Cardiac muscle cell (in vitro differentiated cells and primary cell): ENCODE measurements around the gene CALML6. TPM values are rescaled to one million over a fixed set of nuclear protein-coding genes. Genes with fewer than 3 reads are reported as not detected.

Source experiments
- DNase-seq, 2 donors: peaks; one replicate each; pipeline versions ENCODE4 v3.0.0 to v3.0.0-alpha.2; 2010 to 2017; ENCODE audit warnings: low read depth in 1 of 2, low spot score in 1 of 2
- H3K27ac ChIP-seq: fragments of 200-600 bp; sonication (generic); 2 replicates; pipeline ENCODE4 v1.5.1; 2016
- H3K27me3 ChIP-seq: fragments of 200-600 bp; sonication (generic); 2 replicates; pipeline ENCODE4 v1.6.0; 2016; ENCODE audit warnings: control low read depth
- H3K36me3 ChIP-seq: fragments of 200-600 bp; sonication (generic); 2 replicates; pipeline ENCODE4 v1.5.1; 2016; ENCODE audit warnings: control low read depth
- H3K4me1 ChIP-seq: fragments of 200-600 bp; sonication (generic); 2 replicates; pipeline ENCODE4 v1.8.1; 2017; ENCODE audit warnings: low read depth, mild to moderate bottlenecking, mixed run types
- H3K4me3 ChIP-seq: fragments of 200-600 bp; sonication (generic); 2 replicates; pipeline ENCODE4 v1.5.1; 2016; ENCODE audit warnings: mild to moderate bottlenecking
- H3K9me3 ChIP-seq: fragments of 200-600 bp; sonication (generic); 2 replicates; pipeline ENCODE4 v1.5.1; 2017; ENCODE audit warnings: low read depth, mild to moderate bottlenecking, control low read depth
- polyA plus RNA-seq: library from polyadenylated mRNA; unstranded; fragments of >200 nt; fragmentation: Nextera tagmentation; extraction: Ambion mirVana; gene quantifications from 2 replicates; pipeline ENCODE4 v1.2.1, GENCODE V29; 2016
- total RNA-seq: library from RNA; depleted of rRNA; stranded (reverse); fragments of >200 nt; gene quantifications from 2 replicates; pipeline ENCODE4 v1.2.3, GENCODE V29; 2016
- TF ChIP-seq, protein P1 (sequence below): IDR thresholded peaks from 2 replicates; pipeline ENCODE4 v1.5.1; 2012; ENCODE audit warnings: low read depth, mild to moderate bottlenecking, low read length

Gene CALML6
- total and polyA plus RNA-seq, 2 experiments from 2014 or later = 0.28 to 0.63 TPM

DNA sequence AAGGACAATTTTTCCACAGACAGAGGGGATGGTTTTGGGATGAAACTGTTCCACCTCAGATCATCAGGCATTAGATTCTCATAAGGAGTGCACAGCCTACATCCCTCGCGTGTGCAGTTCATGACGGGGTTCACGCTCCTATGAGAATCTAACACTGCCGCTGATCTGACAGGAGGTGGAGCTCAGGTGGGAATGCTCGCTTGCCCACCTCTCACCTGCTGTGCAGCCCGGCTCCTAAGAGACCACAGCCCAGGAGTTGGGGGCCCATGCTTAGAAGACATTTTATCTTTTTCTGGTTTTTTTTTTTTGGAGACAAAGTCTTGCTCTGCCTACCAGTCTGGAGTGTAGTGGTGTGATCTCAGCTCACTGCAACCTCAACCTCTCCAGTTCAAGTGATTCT is 40.2 kb upstream of the CALML6 start:
- no peaks in the 10 kb centered on the region for H3K9me3 ChIP-seq
- H3K36me3 ChIP-seq = peaks cover 3% of the 10 kb centered on the region
- TF ChIP-seq, protein P1, sequence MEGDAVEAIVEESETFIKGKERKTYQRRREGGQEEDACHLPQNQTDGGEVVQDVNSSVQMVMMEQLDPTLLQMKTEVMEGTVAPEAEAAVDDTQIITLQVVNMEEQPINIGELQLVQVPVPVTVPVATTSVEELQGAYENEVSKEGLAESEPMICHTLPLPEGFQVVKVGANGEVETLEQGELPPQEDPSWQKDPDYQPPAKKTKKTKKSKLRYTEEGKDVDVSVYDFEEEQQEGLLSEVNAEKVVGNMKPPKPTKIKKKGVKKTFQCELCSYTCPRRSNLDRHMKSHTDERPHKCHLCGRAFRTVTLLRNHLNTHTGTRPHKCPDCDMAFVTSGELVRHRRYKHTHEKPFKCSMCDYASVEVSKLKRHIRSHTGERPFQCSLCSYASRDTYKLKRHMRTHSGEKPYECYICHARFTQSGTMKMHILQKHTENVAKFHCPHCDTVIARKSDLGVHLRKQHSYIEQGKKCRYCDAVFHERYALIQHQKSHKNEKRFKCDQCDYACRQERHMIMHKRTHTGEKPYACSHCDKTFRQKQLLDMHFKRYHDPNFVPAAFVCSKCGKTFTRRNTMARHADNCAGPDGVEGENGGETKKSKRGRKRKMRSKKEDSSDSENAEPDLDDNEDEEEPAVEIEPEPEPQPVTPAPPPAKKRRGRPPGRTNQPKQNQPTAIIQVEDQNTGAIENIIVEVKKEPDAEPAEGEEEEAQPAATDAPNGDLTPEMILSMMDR = no peak
- no peaks in the 10 kb centered on the region for H3K27me3 ChIP-seq
- peaks cover 10% of the 10 kb centered on the region for H3K4me1 ChIP-seq
- no peak overlapping the region for H3K27ac ChIP-seq
- DNase-seq = no peak
- no peak overlapping the region for H3K4me3 ChIP-seq

DNA sequence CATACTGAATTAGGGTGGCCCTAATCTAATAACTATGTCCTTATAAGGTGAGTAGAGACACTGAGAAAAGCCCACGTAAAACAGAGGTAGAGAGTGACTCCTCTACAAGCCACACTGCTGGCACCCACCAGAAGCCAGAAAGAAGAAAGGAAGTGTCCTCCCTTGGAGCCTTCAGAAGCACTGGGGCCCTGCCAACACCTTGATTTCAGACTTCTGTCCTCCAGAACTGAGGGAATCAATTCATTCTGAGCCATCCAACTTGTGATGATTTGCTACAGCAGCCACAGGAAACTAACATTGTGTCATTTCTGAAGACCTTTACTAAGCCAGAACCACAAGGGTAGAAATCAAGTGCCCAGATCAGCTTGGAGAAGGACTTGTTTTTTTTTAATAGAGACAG is 39.1 kb upstream of the CALML6 start:
- H3K9me3 ChIP-seq = no peaks in the 10 kb centered on the region
- no peak overlapping the region for H3K27ac ChIP-seq
- TF ChIP-seq, protein P1 = no peak
- peaks cover 13% of the 10 kb centered on the region for H3K4me1 ChIP-seq
- DNase-seq = no peak
- no peak overlapping the region for H3K4me3 ChIP-seq
- H3K27me3 ChIP-seq = no peaks in the 10 kb centered on the region
- peaks cover 3% of the 10 kb centered on the region for H3K36me3 ChIP-seq

DNA sequence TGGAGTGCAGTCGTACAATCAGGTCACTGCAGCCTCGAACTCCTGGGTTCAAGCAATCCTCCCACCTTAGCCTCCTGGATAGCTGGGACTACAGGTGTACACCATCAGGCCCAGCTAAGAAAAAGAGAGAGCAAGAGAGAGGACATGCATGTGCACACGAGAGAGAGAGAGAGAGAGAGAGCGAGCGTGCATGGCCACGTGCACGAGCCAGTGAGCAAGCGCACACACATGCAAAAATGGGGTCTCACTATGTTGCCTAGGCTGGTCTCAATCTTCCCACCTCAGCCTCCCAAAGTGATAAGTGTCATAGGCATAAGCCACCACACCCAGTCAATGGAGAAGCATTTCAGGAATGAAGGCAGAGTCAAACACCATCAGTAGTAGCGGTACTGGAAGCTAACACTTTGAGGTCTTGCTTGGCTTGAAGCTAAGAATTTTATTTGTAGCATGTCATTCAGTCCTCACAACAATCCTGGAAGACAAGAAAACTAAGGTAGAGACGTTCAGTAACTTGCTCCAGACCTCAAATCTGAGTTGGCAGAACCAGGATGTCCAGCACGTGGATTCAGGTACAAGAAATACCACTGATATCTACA is 38.6 kb upstream of the CALML6 start:
- TF ChIP-seq, protein P1 = no peak
- Histone ChIP-seq H3K27ac (no peak overlapping the region), H3K4me3 (no peak overlapping the region), H3K36me3 (peaks cover 3% of the 10 kb centered on the region), H3K27me3 (no peaks in the 10 kb centered on the region), H3K4me1 (peaks cover 18% of the 10 kb centered on the region), H3K9me3 (no peaks in the 10 kb centered on the region)
- DNase-seq = no peak

DNA sequence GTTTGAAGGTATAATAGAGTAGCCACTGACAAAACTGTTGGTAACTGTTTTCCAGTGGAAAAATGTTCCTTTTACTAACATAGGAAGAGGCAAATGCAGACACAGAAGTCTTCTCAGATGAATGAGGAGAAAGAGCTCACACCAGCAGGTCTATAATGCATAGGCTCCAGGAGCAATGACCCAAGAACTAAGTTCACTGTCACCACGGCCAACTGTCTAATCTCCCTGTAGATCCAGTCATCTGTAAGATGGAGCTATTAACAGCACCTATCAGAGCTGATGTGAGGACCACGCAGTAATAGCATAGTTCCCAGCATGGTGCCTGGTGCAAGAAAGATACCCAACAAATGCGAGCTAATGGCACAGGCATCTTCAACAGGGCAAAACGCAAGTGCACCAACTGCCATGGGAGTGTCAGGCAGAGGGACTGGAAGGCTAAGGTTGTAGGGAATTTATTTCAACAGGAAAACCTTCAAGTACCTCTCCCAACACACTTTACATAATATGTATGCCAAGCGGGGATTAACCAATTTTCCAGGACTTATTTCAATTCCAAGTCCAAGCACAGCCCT is 37.1 kb upstream of the CALML6 start:
- peak overlapping the region; percentile 34 for H3K27ac ChIP-seq
- TF ChIP-seq, protein P1 = no peak
- no peaks in the 10 kb centered on the region for H3K27me3 ChIP-seq
- no peak overlapping the region for H3K4me3 ChIP-seq
- H3K36me3 ChIP-seq = peaks cover 3% of the 10 kb centered on the region
- H3K4me1 ChIP-seq = peaks cover 22% of the 10 kb centered on the region
- DNase-seq = no peak
- no peaks in the 10 kb centered on the region for H3K9me3 ChIP-seq

DNA sequence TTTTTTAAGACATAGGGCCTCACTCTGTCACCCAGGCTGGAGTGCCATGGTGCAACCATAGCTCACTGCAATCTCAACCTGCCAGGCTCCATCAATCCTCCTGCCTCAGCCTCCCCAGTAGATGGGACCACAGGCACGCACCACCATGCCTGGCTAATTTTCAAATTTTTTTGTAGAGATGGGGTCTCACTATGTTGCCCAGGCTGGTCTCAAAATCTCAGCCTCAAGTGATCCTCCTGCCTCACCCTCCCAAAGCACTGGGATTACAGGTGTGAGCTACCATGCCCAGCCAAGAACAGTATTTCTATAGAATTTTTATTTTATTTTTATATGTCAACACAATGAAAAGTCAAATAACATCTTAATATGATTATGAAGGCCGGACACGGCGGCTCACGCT is 35.1 kb upstream of the CALML6 start:
- TF ChIP-seq, protein P1 = no peak
- Histone ChIP-seq H3K9me3 (no peaks in the 10 kb centered on the region), H3K36me3 (peaks cover 3% of the 10 kb centered on the region), H3K4me1 (peaks cover 29% of the 10 kb centered on the region), H3K27ac (no peak overlapping the region), H3K27me3 (no peaks in the 10 kb centered on the region), H3K4me3 (no peak overlapping the region)
- DNase-seq = no peak
